ENCODE measurements around the gene CCDC18. TPM values are rescaled to one million over a fixed set of nuclear protein-coding genes. Genes with fewer than 3 reads are reported as not detected.
"Not testable (repeated sequence)": the region's sequence is repeated elsewhere in the genome, so short reads cannot be mapped to it uniquely, and the experiment has no call there.

The CCDC18 gene
- polyA plus RNA-seq, 2 donors, result 2.6 to 6.7 TPM

- not testable (repeated sequence) for H3K36me3 ChIP-seq (ENCODE audit: control insufficient read depth in 2 of 2, insufficient read depth in 2 of 2, low read length in 1 of 2); H3K4me1 ChIP-seq (ENCODE audit: control insufficient read depth in 2 of 2, insufficient read depth in 2 of 2, low read length in 1 of 2); H3K4me3 ChIP-seq (ENCODE audit: low read depth in 1 of 2, low read length in 2 of 2); H3K9me3 ChIP-seq (ENCODE audit: control insufficient read depth in 2 of 2, insufficient read depth in 1 of 2, low read depth in 1 of 2, low read length in 1 of 2); H3K27me3 ChIP-seq (ENCODE audit: control insufficient read depth in 1 of 2, insufficient read depth in 2 of 2, low read length in 2 of 2); H3K27ac ChIP-seq (ENCODE audit: low read depth in 2 of 2, low read length in 1 of 2)
- WGBS, 2 donors, result 39 to 45% methylated on average over 3 of the region's 3 CpGs
Observed at GRCh38 chr1:93277530-93277929, 97.0 kb downstream of the CCDC18 start.

GRCh38 chr1:93283496-93283895, 103.0 kb downstream of the CCDC18 start:
- Histone ChIP-seq H3K4me1 (ENCODE audit: control insufficient read depth in 2 of 2, insufficient read depth in 2 of 2, low read length in 1 of 2) (no peaks in the 10 kb centered on the region), H3K27ac (ENCODE audit: low read depth in 2 of 2, low read length in 1 of 2) (no peak overlapping the region), H3K27me3 (ENCODE audit: control insufficient read depth in 1 of 2, insufficient read depth in 2 of 2, low read length in 2 of 2) (no peaks in the 10 kb centered on the region), H3K4me3 (ENCODE audit: low read depth in 1 of 2, low read length in 2 of 2) (no peak overlapping the region), H3K9me3 (ENCODE audit: control insufficient read depth in 2 of 2, insufficient read depth in 1 of 2, low read depth in 1 of 2, low read length in 1 of 2) (no peaks in the 10 kb centered on the region), H3K36me3 (ENCODE audit: control insufficient read depth in 2 of 2, insufficient read depth in 2 of 2, low read length in 1 of 2) (no peaks in the 10 kb centered on the region)
- WGBS, 2 donors, result 90% methylated on average over 1 of the region's 1 CpG

- Histone ChIP-seq H3K27me3 (ENCODE audit: control insufficient read depth in 1 of 2, insufficient read depth in 2 of 2, low read length in 2 of 2) (no peaks in the 10 kb centered on the region), H3K27ac (ENCODE audit: low read depth in 2 of 2, low read length in 1 of 2) (no peak overlapping the region), H3K4me1 (ENCODE audit: control insufficient read depth in 2 of 2, insufficient read depth in 2 of 2, low read length in 1 of 2) (no peaks in the 10 kb centered on the region), H3K4me3 (ENCODE audit: low read depth in 1 of 2, low read length in 2 of 2) (no peak overlapping the region), H3K9me3 (ENCODE audit: control insufficient read depth in 2 of 2, insufficient read depth in 1 of 2, low read depth in 1 of 2, low read length in 1 of 2) (no peaks in the 10 kb centered on the region), H3K36me3 (ENCODE audit: control insufficient read depth in 2 of 2, insufficient read depth in 2 of 2, low read length in 1 of 2) (no peaks in the 10 kb centered on the region)
- WGBS, 2 donors, result 77 to 78% methylated on average over 3 of the region's 3 CpGs
Observed at GRCh38 chr1:93288558-93288957, 108.0 kb downstream of the CCDC18 start.

GRCh38 chr1:93296555-93297154, 116.1 kb downstream of the CCDC18 start:
- Histone ChIP-seq H3K27me3 (ENCODE audit: control insufficient read depth in 1 of 2, insufficient read depth in 2 of 2, low read length in 2 of 2) (no peaks in the 10 kb centered on the region), H3K9me3 (ENCODE audit: control insufficient read depth in 2 of 2, insufficient read depth in 1 of 2, low read depth in 1 of 2, low read length in 1 of 2) (no peaks in the 10 kb centered on the region), H3K4me3 (ENCODE audit: low read depth in 1 of 2, low read length in 2 of 2) (no peak overlapping the region), H3K36me3 (ENCODE audit: control insufficient read depth in 2 of 2, insufficient read depth in 2 of 2, low read length in 1 of 2) (no peaks in the 10 kb centered on the region), H3K4me1 (ENCODE audit: control insufficient read depth in 2 of 2, insufficient read depth in 2 of 2, low read length in 1 of 2) (no peaks in the 10 kb centered on the region), H3K27ac (ENCODE audit: low read depth in 2 of 2, low read length in 1 of 2) (no peak overlapping the region)
- WGBS, 2 donors, result 83 to 84% methylated on average over 3 of the region's 3 CpGs

GRCh38 chr1:93301131-93301530, 120.6 kb downstream of the CCDC18 start:
- Histone ChIP-seq H3K4me1 (ENCODE audit: control insufficient read depth in 2 of 2, insufficient read depth in 2 of 2, low read length in 1 of 2) (no peaks in the 10 kb centered on the region), H3K27me3 (ENCODE audit: control insufficient read depth in 1 of 2, insufficient read depth in 2 of 2, low read length in 2 of 2) (no peaks in the 10 kb centered on the region), H3K9me3 (ENCODE audit: control insufficient read depth in 2 of 2, insufficient read depth in 1 of 2, low read depth in 1 of 2, low read length in 1 of 2) (no peaks in the 10 kb centered on the region), H3K36me3 (ENCODE audit: control insufficient read depth in 2 of 2, insufficient read depth in 2 of 2, low read length in 1 of 2) (no peaks in the 10 kb centered on the region), H3K4me3 (ENCODE audit: low read depth in 1 of 2, low read length in 2 of 2) (no peak overlapping the region), H3K27ac (ENCODE audit: low read depth in 2 of 2, low read length in 1 of 2) (no peak overlapping the region)
- WGBS, 2 donors, result 72 to 85% methylated on average over 1 of the region's 1 CpG

- Histone ChIP-seq H3K36me3 (ENCODE audit: control insufficient read depth in 2 of 2, insufficient read depth in 2 of 2, low read length in 1 of 2) (no peaks in the 10 kb centered on the region), H3K27ac (ENCODE audit: low read depth in 2 of 2, low read length in 1 of 2) (no peak overlapping the region), H3K4me3 (ENCODE audit: low read depth in 1 of 2, low read length in 2 of 2) (no peak overlapping the region), H3K9me3 (ENCODE audit: control insufficient read depth in 2 of 2, insufficient read depth in 1 of 2, low read depth in 1 of 2, low read length in 1 of 2) (no peaks in the 10 kb centered on the region), H3K4me1 (ENCODE audit: control insufficient read depth in 2 of 2, insufficient read depth in 2 of 2, low read length in 1 of 2) (no peaks in the 10 kb centered on the region), H3K27me3 (ENCODE audit: control insufficient read depth in 1 of 2, insufficient read depth in 2 of 2, low read length in 2 of 2) (no peaks in the 10 kb centered on the region)
- 88% methylated on average over 5 of the region's 5 CpGs for WGBS, 2 donors
Observed at GRCh38 chr1:93302078-93302477, 121.6 kb downstream of the CCDC18 start.

- no peak overlapping the region for H3K4me3 ChIP-seq (ENCODE audit: low read depth in 1 of 2, low read length in 2 of 2)
- H3K4me1 ChIP-seq (ENCODE audit: control insufficient read depth in 2 of 2, insufficient read depth in 2 of 2, low read length in 1 of 2), result no peaks in the 10 kb centered on the region
- 20 to 32% methylated on average over 2 of the region's 2 CpGs for WGBS, 2 donors
- H3K27ac ChIP-seq (ENCODE audit: low read depth in 2 of 2, low read length in 1 of 2), result no peak overlapping the region
- no peaks in the 10 kb centered on the region for H3K27me3 ChIP-seq (ENCODE audit: control insufficient read depth in 1 of 2, insufficient read depth in 2 of 2, low read length in 2 of 2)
- no peaks in the 10 kb centered on the region for H3K9me3 ChIP-seq (ENCODE audit: control insufficient read depth in 2 of 2, insufficient read depth in 1 of 2, low read depth in 1 of 2, low read length in 1 of 2)
- no peaks in the 10 kb centered on the region for H3K36me3 ChIP-seq (ENCODE audit: control insufficient read depth in 2 of 2, insufficient read depth in 2 of 2, low read length in 1 of 2)
Observed at GRCh38 chr1:93304716-93305138, 124.2 kb downstream of the CCDC18 start.

- no peaks in the 10 kb centered on the region for H3K36me3 ChIP-seq (ENCODE audit: control insufficient read depth in 2 of 2, insufficient read depth in 2 of 2, low read length in 1 of 2)
- no peak overlapping the region for H3K4me3 ChIP-seq (ENCODE audit: low read depth in 1 of 2, low read length in 2 of 2)
- H3K9me3 ChIP-seq (ENCODE audit: control insufficient read depth in 2 of 2, insufficient read depth in 1 of 2, low read depth in 1 of 2, low read length in 1 of 2), result no peaks in the 10 kb centered on the region
- no peaks in the 10 kb centered on the region for H3K4me1 ChIP-seq (ENCODE audit: control insufficient read depth in 2 of 2, insufficient read depth in 2 of 2, low read length in 1 of 2)
- H3K27me3 ChIP-seq (ENCODE audit: control insufficient read depth in 1 of 2, insufficient read depth in 2 of 2, low read length in 2 of 2), result no peaks in the 10 kb centered on the region
- no peak overlapping the region for H3K27ac ChIP-seq (ENCODE audit: low read depth in 2 of 2, low read length in 1 of 2)
Observed at GRCh38 chr1:93306920-93307319, 126.4 kb downstream of the CCDC18 start.

GRCh38 chr1:93313026-93313425, 132.5 kb downstream of the CCDC18 start:
- Histone ChIP-seq H3K27me3 (ENCODE audit: control insufficient read depth in 1 of 2, insufficient read depth in 2 of 2, low read length in 2 of 2) (no peaks in the 10 kb centered on the region), H3K4me3 (ENCODE audit: low read depth in 1 of 2, low read length in 2 of 2) (no peak overlapping the region), H3K4me1 (ENCODE audit: control insufficient read depth in 2 of 2, insufficient read depth in 2 of 2, low read length in 1 of 2) (no peaks in the 10 kb centered on the region), H3K36me3 (ENCODE audit: control insufficient read depth in 2 of 2, insufficient read depth in 2 of 2, low read length in 1 of 2) (no peaks in the 10 kb centered on the region), H3K27ac (ENCODE audit: low read depth in 2 of 2, low read length in 1 of 2) (no peak overlapping the region), H3K9me3 (ENCODE audit: control insufficient read depth in 2 of 2, insufficient read depth in 1 of 2, low read depth in 1 of 2, low read length in 1 of 2) (no peaks in the 10 kb centered on the region)
- 71 to 85% methylated on average over 4 of the region's 4 CpGs for WGBS, 2 donors

GRCh38 chr1:93317207-93317606, 136.7 kb downstream of the CCDC18 start:
- no peaks in the 10 kb centered on the region for H3K4me1 ChIP-seq (ENCODE audit: control insufficient read depth in 2 of 2, insufficient read depth in 2 of 2, low read length in 1 of 2)
- H3K4me3 ChIP-seq (ENCODE audit: low read depth in 1 of 2, low read length in 2 of 2), result no peak overlapping the region
- WGBS, 2 donors, result 31 to 33% methylated on average over 2 of the region's 2 CpGs
- no peaks in the 10 kb centered on the region for H3K9me3 ChIP-seq (ENCODE audit: control insufficient read depth in 2 of 2, insufficient read depth in 1 of 2, low read depth in 1 of 2, low read length in 1 of 2)
- no peak overlapping the region for H3K27ac ChIP-seq (ENCODE audit: low read depth in 2 of 2, low read length in 1 of 2)
- H3K36me3 ChIP-seq (ENCODE audit: control insufficient read depth in 2 of 2, insufficient read depth in 2 of 2, low read length in 1 of 2), result no peaks in the 10 kb centered on the region
- H3K27me3 ChIP-seq (ENCODE audit: control insufficient read depth in 1 of 2, insufficient read depth in 2 of 2, low read length in 2 of 2), result no peaks in the 10 kb centered on the region

All from esophagus (tissue), 2 donors.